NCI-H1417 treated with DMSO at 0.1 percent for 48 hours (cell line): Measurements from ENCODE around the gene PSMA1.

Experiments used
- DNase-seq: peaks from one replicate; lab custom pipeline; 2025; lab: John Stamatoyannopoulos, UW

The PSMA1 gene

DNA sequence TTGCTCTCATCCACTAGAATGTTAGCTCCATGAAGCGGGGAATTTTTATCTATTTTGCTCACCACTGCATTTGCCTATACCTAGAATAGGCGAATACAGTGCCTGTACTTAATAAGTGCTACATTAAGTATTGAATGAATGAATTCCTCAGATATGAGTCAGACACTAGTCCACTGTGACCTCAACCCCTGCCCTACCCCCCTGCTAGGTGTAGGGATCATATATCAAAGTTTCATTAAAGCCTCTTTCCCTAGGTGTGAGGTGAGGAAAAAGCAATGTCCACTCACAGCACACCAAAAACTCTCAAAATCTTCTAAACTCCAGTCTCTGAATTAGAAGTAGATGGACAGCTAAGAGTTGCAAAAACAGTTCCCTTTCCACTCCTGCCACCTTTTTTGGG, 9.8 kb upstream of the PSMA1 start:
- no peak for DNase-seq

DNA sequence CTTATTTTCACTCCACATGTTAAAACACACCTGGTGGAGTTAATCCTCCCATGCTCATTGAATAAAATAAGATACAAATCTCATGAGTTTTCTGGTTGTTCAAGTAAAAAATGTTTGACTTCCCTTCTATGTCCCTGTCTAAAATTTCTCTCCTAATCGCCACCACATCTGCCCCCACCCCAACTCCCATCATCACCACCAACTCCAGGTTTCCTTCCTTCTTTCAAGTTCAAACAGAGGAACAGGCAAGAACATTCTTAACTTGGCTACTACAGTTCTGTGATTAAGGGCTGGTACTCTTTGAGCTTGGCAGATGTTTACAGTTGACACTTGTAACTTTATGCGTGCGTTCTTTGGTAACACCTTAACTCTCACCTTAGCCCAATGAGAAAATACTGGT, 9.1 kb upstream of the PSMA1 start:
- no peak for DNase-seq

DNA sequence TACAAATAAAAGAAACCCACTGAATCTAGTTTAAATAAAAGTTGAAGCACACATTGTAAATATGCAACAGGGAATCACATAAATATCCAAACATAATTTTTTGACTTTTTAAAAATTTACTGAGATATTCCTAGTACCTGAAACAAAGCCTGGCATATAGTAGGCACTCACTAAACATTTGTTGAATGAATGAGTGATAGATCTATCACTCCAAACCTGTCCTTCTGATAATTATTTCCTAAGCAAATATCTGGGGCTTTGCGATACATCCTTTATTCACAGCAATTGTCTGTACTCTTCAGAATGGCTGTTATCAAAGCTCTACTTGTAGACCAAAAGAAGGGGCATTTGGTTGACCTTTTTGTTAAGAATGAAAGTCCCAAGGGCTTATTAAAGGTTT, 2.6 kb upstream of the PSMA1 start:
- DNase-seq: no peak

DNA sequence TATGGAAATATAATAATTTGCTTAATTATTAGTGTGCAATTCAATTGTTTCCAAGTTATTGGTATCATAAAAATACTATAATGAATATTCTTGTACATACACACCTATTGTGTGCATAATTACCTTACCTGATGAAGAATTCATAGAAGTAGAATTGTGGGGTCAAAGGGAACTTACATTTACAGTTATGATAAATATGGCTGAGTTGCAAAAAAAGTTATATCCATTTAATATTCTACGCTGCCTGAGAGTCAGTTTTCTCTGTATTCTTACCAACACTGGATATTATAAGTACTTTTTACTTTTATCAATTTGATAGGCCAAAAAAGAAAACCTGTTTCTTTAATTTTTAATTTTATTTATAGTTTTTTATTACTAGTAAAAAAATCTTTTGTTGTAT, 2.1 kb upstream of the PSMA1 start:
- no peak for DNase-seq

DNA sequence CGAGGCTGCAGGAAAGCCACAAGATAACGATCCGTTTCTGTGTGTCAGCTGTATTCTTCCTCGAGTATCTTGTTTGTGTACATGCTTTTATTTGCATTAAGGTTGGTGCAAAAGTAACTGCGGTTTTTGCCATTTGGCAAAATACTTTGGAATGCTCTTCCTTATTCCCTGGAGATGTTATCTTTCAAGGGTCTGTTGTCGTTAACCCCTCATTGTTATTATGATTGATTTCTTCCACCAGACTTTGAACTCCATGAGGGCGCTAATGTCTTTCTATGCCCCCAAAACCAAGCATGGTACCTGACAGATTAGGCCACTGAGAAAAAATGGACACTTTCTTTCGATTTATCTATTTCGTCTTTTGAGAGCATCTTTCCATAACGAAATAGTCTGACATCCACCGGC, 563 bp upstream of the PSMA1 start:
- no peak for DNase-seq

DNA sequence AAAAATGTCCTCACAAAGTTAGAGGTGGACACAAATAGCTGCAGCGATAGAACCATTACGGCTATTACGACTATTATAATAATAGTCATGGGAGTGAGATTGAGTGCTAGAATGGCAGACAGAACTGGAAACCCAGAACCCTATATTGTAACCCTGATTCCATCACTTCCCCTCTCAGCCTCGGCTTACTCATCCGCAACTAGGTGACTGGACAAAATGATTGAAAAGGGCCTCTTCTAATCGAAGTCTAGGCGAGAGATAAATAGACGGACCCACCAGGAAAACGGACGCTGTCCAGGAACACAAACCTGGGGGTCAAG, 629 bp downstream of the PSMA1 start:
- no peak for DNase-seq

DNA sequence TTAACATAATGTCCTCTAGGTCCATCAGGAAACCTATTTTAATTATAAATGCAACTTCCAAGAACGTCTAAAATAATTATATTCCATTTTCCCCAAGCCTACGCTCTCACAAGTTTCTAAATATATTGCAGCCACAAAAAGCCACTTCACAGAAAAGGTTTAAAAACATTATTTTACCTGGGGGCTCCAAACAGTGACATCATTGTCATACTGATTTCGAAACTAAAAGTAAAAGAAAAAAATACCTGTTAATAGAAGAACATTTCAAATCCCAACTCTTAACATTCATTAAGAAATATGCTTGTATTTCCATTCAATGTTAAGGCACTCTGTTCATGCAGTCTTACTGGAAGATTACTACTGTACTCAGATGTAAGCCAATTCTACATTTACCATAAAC, 1.4 kb downstream of the PSMA1 start:
- no peak for DNase-seq

DNA sequence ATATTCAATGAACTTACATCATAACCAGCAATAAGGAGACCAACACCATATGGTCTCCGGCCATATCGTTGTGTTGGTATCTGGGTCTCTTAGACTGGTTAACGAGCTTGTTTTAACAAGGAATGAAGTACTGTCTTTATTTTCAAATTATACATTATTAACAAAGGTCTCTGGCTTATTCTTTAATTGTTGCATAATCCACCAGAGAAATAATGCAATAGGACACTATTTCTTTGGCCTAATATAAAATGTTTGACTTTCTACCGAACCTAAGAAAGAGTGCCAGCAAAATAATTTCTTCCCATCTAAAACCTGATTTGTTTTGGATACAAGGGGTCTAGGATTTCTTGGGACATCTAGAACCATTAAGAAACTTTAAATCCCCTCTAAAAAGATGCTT, 6.4 kb downstream of the PSMA1 start:
- no peak for DNase-seq

DNA sequence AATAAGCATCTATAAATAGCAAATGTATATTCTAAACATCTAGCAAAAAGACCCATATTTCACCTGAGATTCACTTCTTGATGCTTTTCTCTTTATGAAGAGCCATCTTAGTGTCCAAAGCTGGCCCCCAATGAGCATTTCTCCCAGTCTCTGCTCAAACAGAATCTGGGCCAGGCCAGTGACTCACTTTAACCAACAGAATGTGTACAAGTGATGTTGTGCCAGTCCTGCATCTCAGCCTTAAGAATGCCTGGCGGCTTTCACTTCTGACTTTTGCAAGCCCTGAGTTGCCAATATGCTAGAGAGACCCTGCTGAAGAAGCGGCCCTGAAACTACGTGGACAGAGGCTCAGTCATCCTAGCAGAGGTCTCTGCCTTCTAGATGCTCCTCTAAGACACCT, 13.7 kb downstream of the PSMA1 start:
- no peak for DNase-seq

DNA sequence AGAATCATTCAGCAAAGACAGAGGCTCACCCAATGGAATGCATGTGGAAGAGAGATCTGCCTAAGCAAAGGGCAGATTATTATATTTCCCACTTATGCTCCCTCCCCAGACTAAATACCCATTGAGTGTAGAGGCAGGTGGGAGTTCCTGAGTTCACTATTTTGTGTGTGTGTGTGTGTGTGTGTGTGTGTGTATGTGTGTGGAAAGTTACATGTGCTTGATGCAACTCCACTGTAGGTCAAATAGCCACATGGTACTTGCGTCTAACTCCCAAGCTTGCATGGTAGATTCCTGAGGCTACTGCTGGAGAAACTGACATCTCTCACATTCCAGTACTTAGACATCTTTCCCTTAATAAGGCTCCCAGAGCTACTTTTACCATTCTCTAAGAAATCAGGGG, 17.2 kb downstream of the PSMA1 start:
- DNase-seq: no peak

DNA sequence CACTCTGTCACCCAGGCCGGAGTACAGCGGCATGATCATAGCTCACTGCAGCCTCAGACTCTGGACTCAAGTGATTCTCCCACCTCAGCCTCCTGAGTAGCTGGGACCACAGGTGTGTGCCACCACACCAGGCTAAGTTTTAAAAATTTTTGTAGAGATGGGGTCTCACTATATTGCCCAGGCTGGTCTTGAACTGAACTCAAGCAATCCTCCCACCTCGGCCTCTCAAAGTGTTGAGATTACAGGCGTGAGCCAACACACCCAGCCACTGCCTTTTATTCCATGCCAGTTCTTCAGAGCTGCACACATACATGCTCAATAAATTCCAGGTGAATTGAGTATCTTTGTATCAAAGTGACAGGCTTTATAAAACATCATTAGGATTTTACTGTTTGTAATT, 18.1 kb downstream of the PSMA1 start:
- DNase-seq: no peak

DNA sequence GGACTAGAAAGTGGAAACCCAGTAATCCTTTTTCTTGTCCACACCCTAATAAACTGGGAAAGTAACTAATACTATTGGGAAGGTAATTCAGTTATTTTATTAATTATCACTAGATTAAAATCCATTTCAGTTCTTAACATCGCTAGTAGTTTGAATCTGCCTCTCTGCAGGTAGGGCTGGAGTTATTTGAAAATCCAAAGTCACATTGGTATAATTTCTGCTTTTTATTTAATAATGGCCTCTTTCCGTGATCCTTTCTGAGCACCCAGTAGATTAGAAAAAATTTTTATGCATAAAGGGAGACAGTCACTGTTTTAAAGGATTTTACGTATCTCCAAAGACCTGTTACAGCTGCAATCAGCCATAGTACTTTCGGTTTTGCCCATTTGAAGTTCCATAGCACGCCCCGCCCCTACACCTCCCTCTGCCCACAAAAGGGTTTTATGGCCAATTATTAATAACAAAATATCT, 20.0 kb downstream of the PSMA1 start:
- no peak for DNase-seq

DNA sequence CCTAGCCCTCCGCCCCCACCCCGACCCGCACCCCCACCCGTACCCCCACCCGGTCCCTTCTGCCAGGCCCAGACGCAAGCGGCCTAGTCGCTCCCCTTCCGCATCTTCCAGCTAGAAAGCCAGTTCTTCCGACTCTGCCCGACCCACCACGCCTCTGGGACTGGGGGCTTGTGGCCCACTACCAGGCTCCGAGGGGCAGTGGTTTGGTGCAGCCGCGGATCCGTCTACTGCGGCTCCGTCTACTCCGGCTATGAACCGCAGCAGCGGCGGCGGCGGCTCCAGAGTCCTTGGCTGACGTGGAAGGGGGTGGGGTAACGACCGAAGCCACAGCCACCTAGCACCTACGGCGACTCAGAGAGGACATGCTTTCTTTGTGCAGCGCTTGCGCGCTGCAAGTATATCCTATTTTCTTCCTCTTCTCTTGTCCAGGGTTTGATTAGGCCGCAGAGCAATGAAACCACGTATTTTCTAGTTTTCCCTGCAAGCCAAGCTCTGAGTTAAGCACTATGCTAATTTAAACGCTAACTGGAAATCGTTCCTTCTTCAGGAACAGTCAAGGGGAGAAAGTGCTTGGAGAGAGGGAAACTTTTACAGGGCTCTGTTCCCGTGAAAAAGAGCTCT, 20.5 kb downstream of the PSMA1 start, which contains the start of gene COPB1:
TSS of gene COPB1 (minus strand) at position 252 of the 621 bp plus-strand sequence. CDS start 883 bp downstream, outside the sequence.
- peak; percentile 34 for DNase-seq

DNA sequence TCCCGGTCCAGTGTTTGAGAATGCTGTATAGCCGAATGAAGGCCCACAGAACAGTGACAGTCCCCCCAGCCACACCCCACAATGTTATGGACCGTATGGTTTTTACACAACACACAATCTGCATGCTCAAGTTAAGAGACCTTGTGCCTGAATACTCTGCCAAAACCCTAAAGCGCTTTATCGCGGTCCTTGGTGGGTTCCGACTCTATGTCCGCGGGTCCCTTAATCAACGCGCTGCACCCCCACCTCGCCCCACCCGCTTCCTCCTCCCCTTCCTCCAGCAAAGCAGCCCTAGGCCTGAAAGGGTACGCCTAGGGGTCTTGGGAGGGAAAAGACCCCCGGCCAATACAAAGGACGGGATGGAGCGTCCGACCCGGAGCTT, 21.0 kb downstream of the PSMA1 start:
- DNase-seq: no peak

DNA sequence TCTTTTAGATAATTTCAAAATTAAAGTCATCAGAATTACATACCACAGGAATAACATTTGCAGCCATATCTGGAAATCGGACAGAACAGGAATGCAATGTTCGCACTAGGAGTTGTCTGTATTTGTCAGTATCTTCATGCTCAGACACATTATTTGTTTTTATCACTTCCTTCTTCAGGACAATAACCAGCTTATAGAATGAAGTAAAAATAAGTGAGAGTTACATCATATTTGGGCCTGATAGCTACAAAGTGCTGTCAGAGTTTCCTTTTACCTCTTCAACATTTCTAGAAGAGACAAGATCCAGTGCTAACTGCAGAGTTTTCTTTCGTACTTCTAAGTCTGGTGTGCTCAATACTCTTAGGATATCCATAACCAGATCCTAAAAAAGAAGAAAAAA, 39.5 kb downstream of the PSMA1 start:
- DNase-seq: no peak

DNA sequence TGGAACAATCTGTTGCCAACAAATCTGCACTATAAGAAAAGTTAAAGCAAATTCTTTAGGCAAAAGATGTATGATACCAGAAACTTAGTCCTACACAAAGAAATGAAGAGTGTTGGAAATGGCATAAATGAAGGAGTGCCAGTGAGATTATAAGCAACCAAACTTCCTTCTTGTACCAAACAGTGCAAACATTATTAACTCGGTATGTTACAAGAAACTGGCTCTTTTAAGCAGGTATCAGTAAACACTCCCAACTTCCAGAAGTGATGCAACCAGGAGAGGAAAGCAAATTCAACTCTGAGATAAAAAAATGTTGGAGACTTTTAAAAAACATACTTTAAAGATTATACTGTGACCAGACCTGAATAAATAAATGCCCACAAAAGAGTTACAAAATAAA, 49.1 kb downstream of the PSMA1 start:
- no peak for DNase-seq

DNA sequence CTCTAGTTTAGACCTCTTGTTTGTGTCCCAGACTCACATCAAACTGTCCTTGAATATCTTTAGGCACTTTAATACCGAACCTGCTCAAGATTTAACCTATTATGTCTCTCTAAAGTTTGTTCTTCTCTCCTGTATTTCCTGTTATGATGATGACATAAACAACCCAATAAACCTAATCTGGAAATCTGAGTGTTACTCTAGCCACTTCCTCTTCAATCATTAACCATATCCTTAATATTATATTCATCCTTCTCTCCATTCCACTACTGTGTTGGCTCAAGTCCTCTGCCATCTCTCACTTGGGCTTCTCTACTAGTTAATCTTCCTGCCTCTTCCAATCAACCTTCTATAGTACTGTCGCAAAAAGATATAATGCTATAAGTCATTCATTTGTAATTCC, 56.6 kb downstream of the PSMA1 start:
- DNase-seq: no peak

DNA sequence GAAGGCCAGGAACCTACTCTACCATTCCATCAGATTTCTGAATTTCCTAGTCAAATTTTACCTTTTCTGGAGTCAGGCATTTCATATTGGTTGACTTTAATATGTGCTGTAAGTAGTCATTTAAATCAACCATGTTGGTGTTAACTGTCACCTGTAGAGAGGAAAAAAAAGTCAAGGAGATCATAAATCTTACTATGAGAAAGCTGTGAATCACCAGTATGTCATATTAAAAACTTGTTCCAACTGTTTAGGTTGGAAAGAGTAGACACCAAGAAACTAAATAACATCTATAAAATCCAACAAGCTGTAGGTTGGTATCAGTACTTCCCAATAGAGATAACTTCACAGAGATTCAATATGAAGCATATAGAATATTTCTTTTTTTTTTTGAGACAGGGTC, 60.0 kb downstream of the PSMA1 start:
- no peak for DNase-seq

DNA sequence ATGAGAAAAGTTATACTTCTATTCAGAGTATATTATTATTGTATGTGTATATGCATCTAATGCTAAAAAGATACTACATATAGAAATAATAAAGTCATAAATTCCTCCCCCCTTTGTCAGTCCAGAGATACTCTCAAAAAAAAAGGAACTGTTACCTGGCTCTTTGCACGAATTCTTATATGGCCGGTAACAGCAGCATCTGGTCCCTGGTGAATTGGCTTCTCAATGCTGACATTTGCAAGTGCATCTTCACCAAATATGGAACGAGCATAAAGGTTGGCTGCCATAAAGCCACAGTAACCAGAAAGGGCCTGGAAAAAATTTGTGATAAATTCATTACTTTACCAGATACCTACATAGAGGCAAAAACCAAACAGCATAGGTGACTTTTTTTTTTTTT, 61.8 kb downstream of the PSMA1 start:
- DNase-seq: no peak

DNA sequence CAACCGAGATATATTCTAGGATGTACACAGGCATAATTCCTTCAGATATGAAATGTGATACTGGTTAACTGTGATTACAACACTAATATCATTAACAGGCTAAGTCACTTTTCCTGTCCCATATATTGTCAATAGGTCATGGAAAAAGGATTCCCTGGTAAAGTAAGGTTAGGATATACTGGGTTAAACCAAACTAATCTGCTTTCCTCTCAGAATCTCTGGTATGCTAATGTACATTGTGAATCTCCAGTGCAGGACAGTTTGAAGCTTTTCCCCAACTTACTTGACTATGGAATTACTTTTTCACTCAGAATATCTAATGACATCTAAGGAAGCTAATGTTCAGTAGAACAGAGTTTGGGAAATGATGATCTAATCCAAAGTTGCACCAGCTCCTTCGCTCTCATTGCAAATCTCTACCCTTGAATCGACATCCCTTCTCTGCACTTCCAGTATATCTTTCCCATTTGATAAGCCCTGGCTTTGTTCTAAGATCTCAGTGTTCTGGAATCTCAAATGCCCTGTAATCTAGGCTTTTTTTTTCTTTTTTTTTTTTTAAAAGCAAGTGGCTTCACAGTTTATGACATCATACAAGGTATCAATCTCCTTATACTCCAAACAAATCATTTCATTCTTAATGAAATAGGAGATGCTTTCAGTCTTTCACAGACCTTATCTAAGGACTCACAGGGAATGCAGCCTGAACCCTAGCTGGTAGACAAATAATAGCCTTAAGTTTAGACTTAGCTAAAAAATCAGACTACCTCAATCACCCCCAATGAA, 64.3 kb downstream of the PSMA1 start:
- DNase-seq: no peak
